Esophagus muscularis mucosa (tissue), 4 donors: ENCODE data around the gene PTH2R. TPM values are rescaled to one million over a fixed set of nuclear protein-coding genes. Genes with fewer than 3 reads are reported as not detected.
"Not testable (repeated sequence)": the region's sequence is repeated elsewhere in the genome, so short reads cannot be mapped to it uniquely, and the experiment has no call there.

Experiments
- DNase-seq: peaks from one replicate; pipeline ENCODE4 v3.0.0-alpha.2; 2017; ENCODE audit errors: extremely low spot score
- H3K27ac ChIP-seq, 4 donors: fragments of 200-600 bp; sonication (generic); replicated peaks in 1 of 4; 1 replicate in 3 of 4; 2 replicates in 1 of 4; pipeline ENCODE4 v1.5.1; 2016 to 2019; ENCODE audit warnings: mild to moderate bottlenecking in 1 of 4
- H3K27me3 ChIP-seq, 4 donors: fragments of 200-600 bp; sonication (generic); one replicate each; pipeline versions ENCODE4 v1.5.1 to v1.6.0; 2016 to 2019
- H3K36me3 ChIP-seq, 4 donors: fragments of 200-600 bp; sonication (generic); one replicate each; pipeline ENCODE4 v1.5.1; 2016 to 2019
- H3K4me1 ChIP-seq, 4 donors: fragments of 200-600 bp; sonication (generic); one replicate each; pipeline ENCODE4 v1.5.1; 2016 to 2019
- H3K4me3 ChIP-seq, 4 donors: fragments of 200-600 bp; sonication (generic); 1 replicate in 2 of 4; 2 replicates in 2 of 4; pipeline ENCODE4 v1.5.1; 2016 to 2019; ENCODE audit warnings: mild to moderate bottlenecking in 4 of 4, moderate library complexity in 1 of 4
- H3K9me3 ChIP-seq, 4 donors: fragments of 200-600 bp; sonication (generic); 1 replicate in 3 of 4; 2 replicates in 1 of 4; pipeline ENCODE4 v1.5.1; 2016 to 2019
- EP300 ChIP-seq: sonication (generic); formaldehyde crosslinking; IDR thresholded peaks from one replicate; pipeline ENCODE4 v1.6.1; 2017; ENCODE audit warnings: antibody characterized with exemption
- POLR2A ChIP-seq: fragments of 450-650 bp; IDR thresholded peaks from one replicate; pipeline ENCODE4 v1.6.1; 2017; ENCODE audit warnings: antibody characterized with exemption, moderate library complexity, mild to moderate bottlenecking, low read depth
- POLR2AphosphoS5 ChIP-seq, 2 donors: sonication (generic); formaldehyde crosslinking; IDR thresholded peaks; one replicate each; pipeline ENCODE4 v1.6.1; 2017; ENCODE audit warnings: antibody characterized with exemption in 2 of 2
- WGBS: methylation state at CpG from one replicate; pipeline ENCODE4 v1.1.5; 2018; 5-methylcytosine and 5-hydroxymethylcytosine counted together
- intact Hi-C: fragments of 100-400 bp; cut with DNase I; formaldehyde crosslinking; loops from one replicate; pipeline ENCODE4 v1.15.1; 2023
- total RNA-seq, 4 donors: library from RNA; depleted of rRNA; stranded (reverse); fragments of >200 nt; gene quantifications; one replicate each; pipeline versions ENCODE4 v1.1.0 to v1.2.1, GENCODE V29; 2016
- TF ChIP-seq, protein P1 (sequence below), 3 experiments: fragments of 200-600 bp in 2 of 3; fragments of 450-650 bp in 1 of 3; sonication (generic) in 2 of 3; IDR thresholded peaks; one replicate each; pipeline ENCODE4 v1.5.1; 2017 to 2019; ENCODE audit warnings: antibody characterized with exemption in 3 of 3, mild to moderate bottlenecking in 2 of 3, moderate library complexity in 1 of 3

Gene PTH2R
- total RNA-seq, 4 donors from 2014 or later, result 0.17 TPM; not detected in 3

DNA sequence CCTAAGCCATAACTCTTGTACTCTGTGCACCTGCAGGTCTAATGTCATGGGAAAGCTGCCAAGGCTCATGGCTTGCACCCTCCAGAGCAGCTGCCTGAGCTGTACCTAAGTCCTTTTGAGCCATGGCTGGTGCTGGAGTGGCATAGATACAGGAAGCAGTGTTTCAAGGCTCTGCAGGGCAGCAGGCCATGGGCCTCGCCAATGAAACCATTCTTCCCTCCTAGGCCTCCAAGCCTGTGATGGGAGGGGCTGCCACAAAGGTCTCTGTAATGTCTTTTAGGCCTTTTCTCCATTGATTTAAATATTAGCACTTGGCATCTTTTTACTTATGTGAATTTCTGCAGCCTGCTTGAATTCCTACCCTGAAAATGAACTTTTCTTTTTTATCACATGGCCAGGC is 108.5 kb downstream of the PTH2R start:
- no peak overlapping the region for H3K27ac ChIP-seq
- intact Hi-C loops, result no loop called here
- WGBS, result 93% methylated on average over 1 of the region's 1 CpG
- H3K9me3 ChIP-seq, result peaks cover 0 to 10% (median 6%) of the 10 kb centered on the region in 4 donors
- no peaks in the 10 kb centered on the region for H3K4me1 ChIP-seq
- H3K4me3 ChIP-seq, result no peak overlapping the region
- H3K27me3 ChIP-seq, result no peaks in the 10 kb centered on the region
- no peaks in the 10 kb centered on the region for H3K36me3 ChIP-seq
- no peak for DNase-seq
- TF ChIP-seq POLR2A (no peak), POLR2AphosphoS5 (IDR thresholded peaks at IDR 0.05) (no peak), EP300 (no peak)
- TF ChIP-seq, protein P1, sequence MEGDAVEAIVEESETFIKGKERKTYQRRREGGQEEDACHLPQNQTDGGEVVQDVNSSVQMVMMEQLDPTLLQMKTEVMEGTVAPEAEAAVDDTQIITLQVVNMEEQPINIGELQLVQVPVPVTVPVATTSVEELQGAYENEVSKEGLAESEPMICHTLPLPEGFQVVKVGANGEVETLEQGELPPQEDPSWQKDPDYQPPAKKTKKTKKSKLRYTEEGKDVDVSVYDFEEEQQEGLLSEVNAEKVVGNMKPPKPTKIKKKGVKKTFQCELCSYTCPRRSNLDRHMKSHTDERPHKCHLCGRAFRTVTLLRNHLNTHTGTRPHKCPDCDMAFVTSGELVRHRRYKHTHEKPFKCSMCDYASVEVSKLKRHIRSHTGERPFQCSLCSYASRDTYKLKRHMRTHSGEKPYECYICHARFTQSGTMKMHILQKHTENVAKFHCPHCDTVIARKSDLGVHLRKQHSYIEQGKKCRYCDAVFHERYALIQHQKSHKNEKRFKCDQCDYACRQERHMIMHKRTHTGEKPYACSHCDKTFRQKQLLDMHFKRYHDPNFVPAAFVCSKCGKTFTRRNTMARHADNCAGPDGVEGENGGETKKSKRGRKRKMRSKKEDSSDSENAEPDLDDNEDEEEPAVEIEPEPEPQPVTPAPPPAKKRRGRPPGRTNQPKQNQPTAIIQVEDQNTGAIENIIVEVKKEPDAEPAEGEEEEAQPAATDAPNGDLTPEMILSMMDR (IDR thresholded peaks at IDR 0.05), result no peak

DNA sequence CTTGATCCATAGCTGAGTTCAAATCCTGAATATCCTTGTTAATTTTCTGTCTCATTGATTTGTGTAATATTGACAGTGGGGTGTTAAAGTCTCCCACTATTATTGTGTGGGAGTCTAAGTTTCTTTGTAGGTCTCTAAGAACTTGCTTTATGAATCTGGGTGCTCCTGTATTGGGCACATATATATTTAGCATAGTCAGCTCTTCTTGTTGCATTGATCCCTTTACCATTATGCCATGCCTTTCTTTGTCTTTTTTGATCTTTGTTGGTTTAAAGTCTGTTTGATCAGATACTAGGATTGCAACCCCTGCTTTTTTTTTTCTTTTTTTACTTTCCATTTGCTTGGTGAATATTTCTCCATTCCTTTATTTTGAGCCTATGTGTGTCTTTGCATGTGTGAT is 116.5 kb downstream of the PTH2R start:
- H3K4me1 ChIP-seq, intact Hi-C loops, H3K27ac ChIP-seq, H3K36me3 ChIP-seq, DNase-seq, H3K4me3 ChIP-seq, H3K27me3 ChIP-seq: not testable (repeated sequence)
- peaks cover 0 to 14% (median 7%) of the 10 kb centered on the region in 4 donors for H3K9me3 ChIP-seq

DNA sequence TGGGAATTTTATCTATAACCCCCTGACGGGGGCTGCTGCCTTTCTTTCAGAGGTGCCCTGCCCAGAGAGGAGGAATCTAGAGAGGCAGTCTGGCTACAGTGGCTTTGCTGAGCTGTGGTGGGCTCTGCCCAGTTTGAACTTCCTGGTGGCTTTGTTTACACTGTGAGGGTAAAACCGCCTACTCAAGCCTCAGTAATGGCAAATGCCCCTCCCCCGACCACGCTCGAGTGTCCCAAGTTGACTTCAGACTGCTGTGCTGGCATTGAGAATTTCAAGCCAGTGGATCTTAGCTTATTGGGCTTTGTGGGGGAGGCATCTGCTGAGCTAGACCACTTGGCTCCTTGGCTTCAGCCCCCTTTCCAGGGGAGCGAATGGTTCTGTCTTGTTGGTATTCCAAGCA is 118.6 kb downstream of the PTH2R start:
- H3K27me3 ChIP-seq, intact Hi-C loops, H3K4me1 ChIP-seq, H3K4me3 ChIP-seq, DNase-seq, H3K27ac ChIP-seq, H3K36me3 ChIP-seq: not testable (repeated sequence)
- peaks cover 0 to 14% (median 3%) of the 10 kb centered on the region in 4 donors for H3K9me3 ChIP-seq
- 68% methylated on average over 4 of the region's 6 CpGs for WGBS

DNA sequence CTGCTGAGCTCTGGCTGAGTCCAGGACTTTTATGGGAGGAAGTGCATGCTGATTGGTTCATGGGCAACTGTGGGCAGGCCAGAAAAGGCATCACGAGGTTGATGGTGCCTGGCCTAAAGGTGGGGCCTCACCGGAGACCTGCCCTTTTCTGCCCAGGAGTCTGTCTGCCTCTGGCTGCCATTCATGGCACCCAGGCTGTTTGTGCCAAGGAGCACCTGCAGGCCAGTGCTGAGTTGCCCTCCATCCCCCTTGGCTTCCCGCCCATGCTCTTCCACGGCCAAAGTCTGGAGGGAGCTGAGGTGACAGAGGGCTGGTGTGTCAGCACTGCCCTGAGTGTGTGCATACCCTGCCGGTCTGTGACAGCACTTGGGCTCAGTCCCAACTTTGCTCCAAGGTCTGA is 123.2 kb downstream of the PTH2R start:
- Histone ChIP-seq H3K4me1 (no peaks in the 10 kb centered on the region), H3K27ac (no peak overlapping the region), H3K4me3 (no peak overlapping the region), H3K9me3 (no peaks in the 10 kb centered on the region), H3K36me3 (no peaks in the 10 kb centered on the region), H3K27me3 (no peaks in the 10 kb centered on the region)
- intact Hi-C loops, result no loop called here
- no peak for DNase-seq
- 76% methylated on average over 3 of the region's 5 CpGs for WGBS
- no peak for TF ChIP-seq POLR2A
- no peak for TF ChIP-seq POLR2AphosphoS5 (IDR thresholded peaks at IDR 0.05)
- TF ChIP-seq, protein P1 (IDR thresholded peaks at IDR 0.05), result no peak
- no peak for TF ChIP-seq EP300

DNA sequence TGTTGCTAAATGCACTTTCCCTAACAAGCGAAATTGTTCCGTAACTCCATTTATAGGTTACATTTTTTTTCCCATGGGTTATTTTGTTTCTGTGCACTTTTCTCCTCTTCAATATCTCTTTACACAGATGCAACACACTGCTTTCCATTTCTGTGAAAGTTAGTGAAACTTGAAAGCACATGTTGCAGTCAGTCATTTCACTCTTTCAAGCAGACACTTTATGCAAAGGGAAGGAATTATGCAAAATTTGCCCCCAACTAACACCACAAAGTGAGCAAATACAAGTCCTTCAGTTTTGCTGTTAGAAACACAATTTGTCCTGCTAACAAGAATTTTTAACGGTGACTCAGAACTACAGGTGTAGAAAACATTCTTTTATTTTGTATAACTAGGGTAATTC is 124.8 kb downstream of the PTH2R start:
- no peak overlapping the region for H3K27ac ChIP-seq
- peaks cover 0 to 2% (median 0%) of the 10 kb centered on the region in 4 donors for H3K27me3 ChIP-seq
- H3K4me1 ChIP-seq, result no peaks in the 10 kb centered on the region
- H3K4me3 ChIP-seq, result no peak overlapping the region
- intact Hi-C loops, result no loop called here
- WGBS, result 92% methylated on average over 3 of the region's 3 CpGs
- no peak for DNase-seq
- no peaks in the 10 kb centered on the region for H3K36me3 ChIP-seq
- H3K9me3 ChIP-seq, result no peaks in the 10 kb centered on the region
- TF ChIP-seq, protein P1 (IDR thresholded peaks at IDR 0.05), result no peak
- TF ChIP-seq POLR2A (no peak), POLR2AphosphoS5 (IDR thresholded peaks at IDR 0.05) (no peak), EP300 (no peak)

DNA sequence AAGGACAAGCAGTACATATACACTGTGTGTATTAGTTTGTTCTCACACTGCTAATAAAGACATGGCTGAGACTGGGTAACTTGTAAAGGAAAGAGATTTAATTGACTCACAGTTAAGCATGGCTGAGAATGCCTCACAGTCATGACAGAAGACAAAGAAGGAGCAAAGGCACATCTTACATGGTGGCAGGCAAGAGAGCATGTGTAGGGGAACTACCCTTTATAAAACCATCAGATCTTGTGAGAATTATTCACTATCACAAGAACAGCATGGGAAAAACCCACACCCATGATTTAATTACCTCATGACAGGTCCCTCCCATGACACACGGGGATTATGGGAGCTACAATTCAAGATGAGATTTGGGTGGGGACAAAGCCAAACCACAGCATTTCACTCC is 129.0 kb downstream of the PTH2R start:
- WGBS, result 100% methylated on average over 1 of the region's 1 CpG
- H3K4me1 ChIP-seq, intact Hi-C loops, H3K36me3 ChIP-seq, H3K4me3 ChIP-seq, H3K9me3 ChIP-seq, H3K27ac ChIP-seq, H3K27me3 ChIP-seq, DNase-seq: not testable (repeated sequence)
